CD4-positive, alpha-beta T cell (primary cell): ENCODE data around the gene HEY2. TPM values are rescaled to one million over a fixed set of nuclear protein-coding genes. Genes with fewer than 3 reads are reported as not detected.

Source experiments
- ATAC-seq: fragments of 200-7000 bp; cut with Tn5 transposase; one replicate; pipeline ENCODE4 v1.10.0; 2022; ENCODE audit warnings: mild to moderate bottlenecking; ENCODE audit not compliant: poor library complexity
- CTCF ChIA-PET: fragments of 350-600 bp; sonication (Branson Sonifier 250); formaldehyde crosslinking; loops from one replicate; lab custom pipeline; 2021; ENCODE audit warnings: antibody characterized with exemption, inconsistent platforms; lab: Charles Lee
- POLR2A ChIA-PET: fragments of 350-600 bp; sonication (Branson Sonifier 250); formaldehyde crosslinking; loops from one replicate; lab custom pipeline; 2021; ENCODE audit warnings: antibody characterized with exemption, inconsistent platforms; lab: Charles Lee
- DNase-seq, 14 experiments: peaks; one replicate each; pipeline ENCODE4 v3.0.0-alpha.2; 2013 to 2020; ENCODE audit warnings: mixed read lengths in 2 of 14
- H3K27ac ChIP-seq, 2 donors: one replicate each; pipeline versions ENCODE4 v1.5.1 to v1.7.0; 2013; ENCODE audit warnings: low read length in 2 of 2, low read depth in 1 of 2, mild to moderate bottlenecking in 1 of 2
- H3K27me3 ChIP-seq, 2 experiments: 1 replicate in 1 of 2; 2 replicates in 1 of 2; pipeline versions ENCODE4 v1.6.1 to v1.7.0; 2013; ENCODE audit warnings: low read length in 2 of 2, control low read depth in 1 of 2, mild to moderate bottlenecking in 1 of 2, moderate library complexity in 1 of 2; ENCODE audit not compliant: insufficient read depth in 2 of 2, control insufficient read depth in 1 of 2
- H3K36me3 ChIP-seq: one replicate; pipeline ENCODE4 v1.6.1; 2013; ENCODE audit warnings: low read length, control low read depth; ENCODE audit not compliant: insufficient read depth
- H3K4me1 ChIP-seq: one replicate; pipeline ENCODE4 v1.6.1; 2013; ENCODE audit warnings: low read length, control low read depth; ENCODE audit not compliant: insufficient read depth
- H3K4me3 ChIP-seq: one replicate; pipeline ENCODE4 v1.5.1; 2013; ENCODE audit warnings: mild to moderate bottlenecking, low read length, moderate library complexity
- H3K9me3 ChIP-seq, 2 experiments: 1 replicate in 1 of 2; 2 replicates in 1 of 2; pipeline versions ENCODE4 v1.6.1 to v1.7.0; 2013; ENCODE audit warnings: low read length in 2 of 2, mild to moderate bottlenecking in 2 of 2, control low read depth in 1 of 2, moderate library complexity in 1 of 2; ENCODE audit not compliant: control insufficient read depth in 1 of 2, insufficient read depth in 1 of 2
- H3K27ac Mint-ChIP-seq: one replicate; pipeline ENCODE4 v1.8.0; 2020; ENCODE audit warnings: mixed read lengths
- H3K27me3 Mint-ChIP-seq: one replicate; pipeline ENCODE4 v1.8.0; 2021; ENCODE audit warnings: mixed read lengths
- H3K36me3 Mint-ChIP-seq: one replicate; pipeline ENCODE4 v1.8.0; 2021; ENCODE audit warnings: low read depth, mixed read lengths
- H3K4me1 Mint-ChIP-seq: one replicate; pipeline ENCODE4 v1.8.0; 2021; ENCODE audit warnings: low read depth, mixed read lengths
- H3K4me3 Mint-ChIP-seq: one replicate; pipeline ENCODE4 v1.8.0; 2020; ENCODE audit warnings: mild to moderate bottlenecking, mixed read lengths
- H3K9me3 Mint-ChIP-seq: one replicate; pipeline ENCODE4 v1.8.0; 2020; ENCODE audit warnings: mixed read lengths
- CTCF ChIP-seq: fragments of 200-600 bp; IDR thresholded peaks from one replicate; pipeline ENCODE4 v1.8.0; 2022; ENCODE audit warnings: antibody characterized with exemption, mild to moderate bottlenecking
- intact Hi-C, 2 experiments: fragments of 100-400 bp; cut with DNase I in 1 of 2; cut with micrococcal nuclease in 1 of 2; formaldehyde crosslinking; loops; one replicate each; pipeline versions ENCODE4 v1.15.1 to v1.9.0; 2023 to 2025; cut with DNase I, micrococcal nuclease
- total RNA-seq, 174 experiments: library from RNA in 2 of 174; stranded (reverse) in 2 of 174; gene quantifications; one replicate each; pipeline ENCODE4 v1.2.3 and lab custom pipeline; 2021 to 2026

The HEY2 gene
- total RNA-seq, 2 experiments from 2014 or later: 0.08 to 0.30 TPM

- Mint-ChIP-seq H3K4me3 (no peak overlapping the region), H3K9me3 (no peaks in the 10 kb centered on the region), H3K27me3 (no peaks in the 10 kb centered on the region), H3K27ac (peak overlapping the region; percentile 45), H3K4me1 (peaks cover 78% of the 10 kb centered on the region), H3K36me3 (peaks cover 34% of the 10 kb centered on the region)
- Histone ChIP-seq H3K27me3 (no peaks in the 10 kb centered on the region), H3K4me1 (peaks cover 25% of the 10 kb centered on the region), H3K36me3 (peaks cover 5% of the 10 kb centered on the region), H3K4me3 (no peak overlapping the region), H3K27ac (no peak overlapping the region), H3K9me3 (no peaks in the 10 kb centered on the region)
- ATAC-seq: no peak
- TF ChIP-seq CTCF: no peak
- ChIA-PET POLR2A (interaction anchor here (1.9 kb wide), 1 partner anchor 18 kb away, joined by 13 read pairs; the partner anchor contains the start of gene NCOA7), CTCF (interaction anchor here (0.8 kb wide), 1 partner anchor 98 kb away, joined by 3 read pairs; no protein-coding TSS in a partner anchor)
- DNase-seq: no peak
- intact Hi-C loops: no loop called here
These were observed 59.2 kb downstream of the HEY2 start for GRCh38 chr6:125808591-125808990.

- intact Hi-C loops: no loop called here
- H3K9me3 Mint-ChIP-seq: no peaks in the 10 kb centered on the region
- DNase-seq (no peak), ATAC-seq (no peak)
- POLR2A ChIA-PET: interaction anchor here (0.6 to 2.5 kb wide), 2 partner anchors 19 to 61 kb away, joined by 3 to 9 read pairs; partner anchors contain the start of gene NCOA7
- H3K4me3 Mint-ChIP-seq: no peak overlapping the region
- H3K4me3 ChIP-seq: no peak overlapping the region
- peaks cover 31% of the 10 kb centered on the region for H3K4me1 ChIP-seq
- peaks cover 32% of the 10 kb centered on the region for H3K36me3 Mint-ChIP-seq
- H3K27me3 ChIP-seq: no peaks in the 10 kb centered on the region
- H3K27me3 Mint-ChIP-seq: no peaks in the 10 kb centered on the region
- peaks cover 74% of the 10 kb centered on the region for H3K4me1 Mint-ChIP-seq
- no peak for TF ChIP-seq CTCF
- H3K27ac Mint-ChIP-seq: no peak overlapping the region
- no peak overlapping the region for H3K27ac ChIP-seq
- CTCF ChIA-PET: interaction anchor here (1.6 kb wide), 1 partner anchor 18 kb away, joined by 4 read pairs; no protein-coding TSS in a partner anchor
- H3K9me3 ChIP-seq: no peaks in the 10 kb centered on the region
- H3K36me3 ChIP-seq: peaks cover 5% of the 10 kb centered on the region
These were observed 60.2 kb downstream of the HEY2 start for GRCh38 chr6:125809570-125810170.

- intact Hi-C loops: no loop called here
- peaks cover 79% of the 10 kb centered on the region for H3K4me1 Mint-ChIP-seq
- CTCF ChIA-PET: interaction anchor here (1.6 kb wide), 1 partner anchor 19 kb away, joined by 4 read pairs; no protein-coding TSS in a partner anchor
These were observed 61.0 kb downstream of the HEY2 start for GRCh38 chr6:125810445-125810844.

More at GRCh38 chr6:125810445-125810844, 61.0 kb downstream of the HEY2 start:
- Mint-ChIP-seq H3K27ac (no peak overlapping the region), H3K27me3 (no peaks in the 10 kb centered on the region), H3K36me3 (peaks cover 37% of the 10 kb centered on the region), H3K9me3 (no peaks in the 10 kb centered on the region), H3K4me3 (no peak overlapping the region)
- POLR2A ChIA-PET: interaction anchor here (2.5 kb wide), 1 partner anchor 20 kb away, joined by 9 read pairs; the partner anchor contains the start of gene NCOA7
- TF ChIP-seq CTCF: no peak
- no peaks in the 10 kb centered on the region for H3K9me3 ChIP-seq
- no peak overlapping the region for H3K4me3 ChIP-seq
- ATAC-seq (no peak), DNase-seq (no peak)
- H3K4me1 ChIP-seq: peaks cover 31% of the 10 kb centered on the region
- H3K27me3 ChIP-seq: no peaks in the 10 kb centered on the region
- H3K27ac ChIP-seq: no peak overlapping the region
- H3K36me3 ChIP-seq: peaks cover 5% of the 10 kb centered on the region

Other genes with a start within 250 kb of the HEY2 start
- gene NCOA7, start 41.3 kb downstream of the HEY2 start, total RNA-seq: 10 to 100 TPM; 34.6 to 35.7 TPM
- gene HINT3, start 207.1 kb downstream of the HEY2 start, total RNA-seq: 10 to 100 TPM; 10.4 TPM
- 10 to 100 TPM; 21.6 to 22.5 TPM for gene TRMT11, start 236.9 kb downstream of the HEY2 start, total RNA-seq